Measurements from ENCODE around the gene RDH16.

RDH16 gene

GRCh38 chr12:57000393-57000792 lies 43.0 kb upstream of the RDH16 start:
- TF ChIP-seq, protein P1, sequence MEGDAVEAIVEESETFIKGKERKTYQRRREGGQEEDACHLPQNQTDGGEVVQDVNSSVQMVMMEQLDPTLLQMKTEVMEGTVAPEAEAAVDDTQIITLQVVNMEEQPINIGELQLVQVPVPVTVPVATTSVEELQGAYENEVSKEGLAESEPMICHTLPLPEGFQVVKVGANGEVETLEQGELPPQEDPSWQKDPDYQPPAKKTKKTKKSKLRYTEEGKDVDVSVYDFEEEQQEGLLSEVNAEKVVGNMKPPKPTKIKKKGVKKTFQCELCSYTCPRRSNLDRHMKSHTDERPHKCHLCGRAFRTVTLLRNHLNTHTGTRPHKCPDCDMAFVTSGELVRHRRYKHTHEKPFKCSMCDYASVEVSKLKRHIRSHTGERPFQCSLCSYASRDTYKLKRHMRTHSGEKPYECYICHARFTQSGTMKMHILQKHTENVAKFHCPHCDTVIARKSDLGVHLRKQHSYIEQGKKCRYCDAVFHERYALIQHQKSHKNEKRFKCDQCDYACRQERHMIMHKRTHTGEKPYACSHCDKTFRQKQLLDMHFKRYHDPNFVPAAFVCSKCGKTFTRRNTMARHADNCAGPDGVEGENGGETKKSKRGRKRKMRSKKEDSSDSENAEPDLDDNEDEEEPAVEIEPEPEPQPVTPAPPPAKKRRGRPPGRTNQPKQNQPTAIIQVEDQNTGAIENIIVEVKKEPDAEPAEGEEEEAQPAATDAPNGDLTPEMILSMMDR (conservative IDR thresholded peaks at IDR 0.05; ENCODE audit: low read depth, low read length): no peak
- no peak overlapping the region for H3K4me3 ChIP-seq (ENCODE audit: low read length)
- DNase-seq (ENCODE audit: low read depth): no peak

- H3K4me3 ChIP-seq (ENCODE audit: low read length): no peak overlapping the region
- no peak for DNase-seq (ENCODE audit: low read depth)
- TF ChIP-seq, protein P1 (conservative IDR thresholded peaks at IDR 0.05; ENCODE audit: low read depth, low read length): no peak
Observed at GRCh38 chr12:56999456-56999855, 42.0 kb upstream of the RDH16 start.

DNA sequence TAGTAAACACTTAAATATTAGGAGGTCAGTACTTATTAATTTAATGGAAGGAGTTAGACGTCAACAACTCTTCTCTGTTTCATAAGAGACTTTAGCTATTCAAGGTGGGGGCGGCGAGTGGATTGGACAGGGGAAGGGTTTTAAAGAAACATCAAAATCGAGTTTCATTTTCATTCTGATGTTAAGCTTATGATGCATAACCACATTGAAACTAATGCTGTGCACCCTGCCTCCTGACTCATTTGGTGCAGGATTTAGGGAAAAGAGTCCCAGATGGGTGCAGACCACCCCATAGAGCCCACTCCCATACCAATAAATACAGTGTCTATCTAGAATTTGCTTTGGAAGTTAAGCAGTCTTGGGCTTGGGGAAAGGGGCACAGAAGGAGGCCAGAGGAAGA lies 41.6 kb upstream of the RDH16 start:
- DNase-seq (ENCODE audit: low read depth): no peak
- no peak overlapping the region for H3K4me3 ChIP-seq (ENCODE audit: low read length)
- TF ChIP-seq, protein P1 (conservative IDR thresholded peaks at IDR 0.05; ENCODE audit: low read depth, low read length): no peak

DNA sequence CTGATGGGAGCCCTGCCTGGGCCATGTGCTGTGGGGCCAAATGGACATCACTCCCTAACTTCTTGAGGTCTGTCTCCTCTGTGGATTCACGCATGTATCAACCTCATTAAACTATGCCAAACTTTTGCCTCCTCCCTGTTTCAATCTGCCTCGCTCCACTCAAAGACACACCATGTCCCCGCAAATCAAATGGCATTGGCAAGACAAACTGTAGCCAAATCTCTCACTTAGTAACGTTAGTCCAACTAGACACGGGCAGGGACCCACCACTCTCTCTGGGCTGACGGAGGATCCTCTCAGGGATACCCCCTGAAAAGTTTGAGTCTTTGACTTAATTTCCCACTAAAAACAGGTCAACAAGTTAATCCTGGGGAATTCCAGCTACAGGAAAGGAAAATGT lies 40.9 kb upstream of the RDH16 start:
- H3K4me3 ChIP-seq (ENCODE audit: low read length): no peak overlapping the region
- DNase-seq (ENCODE audit: low read depth): no peak
- TF ChIP-seq, protein P1 (conservative IDR thresholded peaks at IDR 0.05; ENCODE audit: low read depth, low read length): no peak

- no peak for DNase-seq (ENCODE audit: low read depth)
- TF ChIP-seq, protein P1 (conservative IDR thresholded peaks at IDR 0.05; ENCODE audit: low read depth, low read length): no peak
- no peak overlapping the region for H3K4me3 ChIP-seq (ENCODE audit: low read length)
Observed at GRCh38 chr12:56996793-56997545, 39.6 kb upstream of the RDH16 start.

DNA sequence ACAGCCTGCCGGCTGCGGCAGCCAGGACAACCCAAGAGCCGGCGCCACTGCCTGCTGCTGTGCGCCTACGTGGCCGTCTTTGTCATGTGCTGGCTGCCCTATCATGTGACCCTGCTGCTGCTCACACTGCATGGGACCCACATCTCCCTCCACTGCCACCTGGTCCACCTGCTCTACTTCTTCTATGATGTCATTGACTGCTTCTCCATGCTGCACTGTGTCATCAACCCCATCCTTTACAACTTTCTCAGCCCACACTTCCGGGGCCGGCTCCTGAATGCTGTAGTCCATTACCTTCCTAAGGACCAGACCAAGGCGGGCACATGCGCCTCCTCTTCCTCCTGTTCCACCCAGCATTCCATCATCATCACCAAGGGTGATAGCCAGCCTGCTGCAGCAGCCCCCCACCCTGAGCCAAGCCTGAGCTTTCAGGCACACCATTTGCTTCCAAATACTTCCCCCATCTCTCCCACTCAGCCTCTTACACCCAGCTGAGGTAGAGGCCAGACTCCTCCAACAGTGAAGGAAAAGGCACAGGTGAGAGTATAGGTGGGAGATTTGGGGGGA lies 38.6 kb upstream of the RDH16 start:
- no peak for DNase-seq (ENCODE audit: low read depth)
- no peak overlapping the region for H3K4me3 ChIP-seq (ENCODE audit: low read length)
- TF ChIP-seq, protein P1 (conservative IDR thresholded peaks at IDR 0.05; ENCODE audit: low read depth, low read length): no peak
